ENCODE results near the gene SNX7.

- TF ChIP-seq CTCF (IDR thresholded peaks at IDR 0.05) (no peak), POLR2A (IDR thresholded peaks at IDR 0.05) (no peak)
These were observed 34.6 kb downstream of the SNX7 start for GRCh38 chr1:98696077-98696476.
